Activated T-helper 9 cell treated with anti-CD3 and anti-CD28 coated beads, Interleukin-2, amount 50 U/mL, for 16 hours (primary cell): ENCODE data around the gene HBG1.
"Not testable (repeated sequence)": the region's sequence is repeated elsewhere in the genome, so short reads cannot be mapped to it uniquely, and the experiment has no call there.

ENCODE experiments used
- DNase-seq: peaks from one replicate; pipeline ENCODE4 v3.0.0-alpha.2; 2020; ENCODE audit warnings: low read depth

Gene HBG1

DNA sequence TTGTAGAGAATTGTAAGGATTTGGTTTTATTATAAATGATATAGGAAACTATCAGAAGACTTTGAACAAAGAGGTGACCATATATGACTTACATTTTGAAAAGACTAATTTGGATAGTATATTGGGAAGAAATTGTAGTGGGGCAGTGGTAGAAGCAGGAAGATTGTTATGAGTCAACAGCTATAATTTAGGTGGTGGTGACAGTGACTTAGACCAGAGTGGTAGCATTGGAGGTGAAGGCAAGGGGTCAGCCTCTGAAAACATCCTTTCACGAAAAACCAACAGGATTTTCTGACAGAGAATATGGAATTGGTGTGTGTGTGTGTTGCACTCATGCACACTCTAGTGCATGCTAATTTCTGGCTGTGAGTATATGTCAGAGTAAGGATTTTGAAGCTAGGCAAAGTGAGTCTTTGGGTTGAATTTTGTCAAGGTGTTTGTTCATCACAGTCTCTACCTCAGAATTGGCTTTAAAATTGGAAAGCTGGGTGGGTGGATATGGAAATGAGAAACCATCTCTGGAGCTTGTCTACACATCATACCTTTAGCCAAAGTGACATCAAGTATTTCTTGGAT lies 28.2 kb upstream of the HBG1 start:
- DNase-seq = no peak

DNA sequence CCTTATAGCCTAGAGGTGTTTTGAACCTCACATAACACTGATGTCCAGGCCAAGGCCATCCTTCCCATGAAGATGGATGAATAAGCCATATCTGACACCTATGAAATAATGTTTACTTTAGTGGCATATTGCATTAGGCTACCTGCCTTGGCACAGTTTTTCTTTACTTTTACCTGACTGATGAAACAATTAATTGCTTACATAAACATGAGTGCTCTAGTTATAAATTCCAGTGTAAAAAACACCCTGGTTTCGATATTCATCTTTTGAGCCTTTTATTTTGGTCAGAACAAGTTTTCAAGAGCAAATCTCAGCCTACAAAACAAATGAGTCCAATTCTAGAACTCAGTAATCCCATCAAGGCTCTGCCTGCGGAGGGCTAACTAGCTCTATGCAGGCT lies 27.0 kb upstream of the HBG1 start:
- no peak for DNase-seq

DNA sequence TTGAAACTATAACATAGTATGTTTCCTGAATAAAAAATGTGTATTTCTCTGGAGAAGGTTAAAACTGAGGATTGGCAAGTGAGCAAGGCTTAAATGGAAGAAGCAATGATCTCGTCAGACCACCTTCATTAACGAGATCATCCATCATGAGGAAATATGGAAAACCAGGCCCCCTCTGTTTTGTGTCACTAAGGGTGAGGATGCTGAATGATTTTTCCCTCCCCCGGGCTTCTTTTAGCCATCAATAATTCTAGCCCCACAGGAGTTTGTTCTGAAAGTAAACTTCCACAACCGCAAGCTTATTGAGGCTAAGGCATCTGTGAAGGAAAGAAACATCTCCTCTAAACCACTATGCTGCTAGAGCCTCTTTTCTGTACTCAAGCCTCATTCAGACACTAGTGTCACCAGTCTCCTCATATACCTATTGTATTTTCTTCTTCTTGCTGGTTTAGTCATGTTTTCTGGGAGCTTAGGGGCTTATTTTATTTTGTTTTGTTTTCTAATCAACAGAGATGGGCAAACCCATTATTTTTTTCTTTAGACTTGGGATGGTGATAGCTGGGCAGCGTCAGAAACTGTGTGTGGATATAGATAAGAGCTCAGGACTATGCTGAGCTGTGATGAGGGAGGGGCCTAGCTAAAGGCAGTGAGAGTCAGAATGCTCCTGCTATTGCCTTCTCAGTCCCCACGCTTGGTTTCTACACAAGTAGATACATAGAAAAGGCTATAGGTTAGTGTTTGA lies 25.9 kb upstream of the HBG1 start:
- no peak for DNase-seq

DNA sequence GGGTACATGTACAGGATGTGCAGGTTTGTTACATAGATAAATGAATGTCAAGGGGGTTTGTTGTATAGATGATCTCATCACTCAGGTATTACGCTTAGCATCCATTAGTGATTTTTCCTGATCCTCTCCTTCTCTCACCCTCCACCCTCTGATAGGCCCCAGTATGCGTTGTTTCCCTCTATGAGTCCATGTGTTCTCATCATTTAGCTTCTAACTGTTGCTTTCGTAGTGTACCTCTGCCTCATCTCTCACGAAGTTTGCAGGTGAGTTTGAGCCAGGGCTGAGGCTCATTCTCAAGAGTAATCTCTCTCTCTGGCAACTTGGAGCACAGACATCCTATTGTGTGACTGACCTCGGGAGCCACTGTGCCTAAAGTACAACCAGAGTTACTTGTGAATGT lies 24.7 kb upstream of the HBG1 start:
- DNase-seq = no peak

DNA sequence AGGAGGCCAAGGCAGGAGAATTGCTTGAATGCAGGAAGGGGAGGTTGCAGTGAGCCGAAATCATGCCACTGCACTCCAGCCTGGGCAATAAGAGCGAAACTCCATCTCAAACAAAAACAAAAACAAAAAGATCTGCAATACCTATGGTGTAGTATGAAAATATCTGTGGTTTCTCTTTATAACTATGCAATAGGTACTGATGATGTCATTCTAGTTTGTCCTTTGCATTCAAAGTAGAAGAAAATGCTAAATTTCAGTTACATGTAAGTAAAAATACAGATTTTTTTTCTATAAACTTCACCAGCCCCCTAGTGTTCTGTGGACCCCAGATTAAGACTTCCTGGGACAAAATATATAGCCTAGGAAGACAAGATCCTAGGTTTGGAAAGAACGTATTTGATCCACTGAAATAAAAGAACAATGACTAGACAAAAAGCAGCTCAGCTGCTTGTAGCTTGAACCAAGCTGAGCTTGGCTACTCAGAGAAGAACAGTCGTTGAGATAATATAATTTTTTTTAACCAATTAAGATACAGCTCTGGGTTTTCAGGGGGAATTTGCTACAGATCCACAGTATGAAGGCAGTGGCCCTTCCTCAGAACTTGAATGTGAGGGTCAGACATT lies 22.8 kb upstream of the HBG1 start:
- no peak for DNase-seq

DNA sequence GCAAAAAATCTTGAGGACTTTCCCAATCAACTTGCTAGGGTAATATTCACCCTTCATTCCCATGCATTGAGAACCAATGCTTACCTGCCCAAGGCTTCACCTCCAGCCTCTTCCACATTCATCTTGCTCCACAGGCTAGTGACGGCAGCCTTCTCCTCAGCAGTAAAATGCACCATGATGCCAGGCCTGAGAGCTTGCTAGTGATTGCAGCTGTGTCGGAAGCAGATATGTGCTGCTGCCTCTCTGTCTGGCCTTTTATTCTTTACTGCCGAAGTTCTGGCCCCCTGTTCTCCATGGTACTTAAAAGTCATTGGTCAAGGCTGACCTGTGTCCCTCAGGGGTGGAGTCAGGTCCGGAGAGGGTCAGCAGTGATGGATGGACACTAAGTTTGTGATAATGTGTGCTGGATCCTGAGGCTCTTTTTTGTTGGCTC lies 20.1 kb upstream of the HBG1 start, which contains the start of gene HBE1:
TSS of gene HBE1 (minus strand) at position 231 of the 433 bp plus-strand sequence. CDS start at position 176, 55 bp downstream.
- no peak for DNase-seq

DNA sequence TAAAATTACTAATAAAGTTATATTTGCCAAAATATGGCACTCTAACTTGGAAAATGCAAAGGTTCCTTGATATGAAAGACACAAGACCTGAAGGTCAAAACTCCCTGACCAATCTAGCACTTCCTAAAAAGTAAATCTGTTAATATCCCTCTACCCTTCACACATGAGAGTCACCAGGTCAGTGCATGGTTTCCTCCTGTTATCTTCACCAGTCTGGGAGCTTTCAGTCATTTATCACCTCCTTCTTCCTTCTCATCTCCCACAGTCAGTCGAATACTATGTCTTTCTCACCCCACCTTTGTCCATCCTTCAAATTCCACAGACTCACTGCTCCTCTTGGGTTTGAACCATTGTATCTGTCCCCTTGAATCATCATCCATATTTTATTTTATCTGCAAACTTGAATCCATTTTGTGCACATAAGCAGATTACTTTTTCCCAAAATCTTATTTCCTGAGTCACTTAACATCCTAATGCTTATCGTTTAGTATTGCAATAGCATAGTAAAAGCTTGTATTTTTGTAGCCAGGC lies 17.4 kb upstream of the HBG1 start:
- DNase-seq = no peak

DNA sequence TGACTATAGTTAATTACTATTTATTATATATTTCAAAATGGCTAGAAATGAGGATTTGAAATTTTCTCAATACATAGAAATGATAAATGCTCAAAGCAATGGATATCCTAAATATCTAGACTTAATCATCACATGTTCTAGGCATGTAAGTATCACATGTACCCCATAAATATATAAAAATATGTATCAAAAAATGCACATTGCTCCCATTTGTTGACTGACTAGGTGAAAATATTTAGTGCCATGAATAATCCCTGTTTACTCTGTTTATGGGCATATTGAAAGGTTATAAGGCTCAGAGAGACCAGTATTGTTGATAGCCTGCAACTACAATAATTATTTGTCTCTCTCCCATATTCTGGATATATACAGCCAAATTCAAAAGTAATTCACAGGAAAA lies 17.0 kb upstream of the HBG1 start:
- no peak for DNase-seq

DNA sequence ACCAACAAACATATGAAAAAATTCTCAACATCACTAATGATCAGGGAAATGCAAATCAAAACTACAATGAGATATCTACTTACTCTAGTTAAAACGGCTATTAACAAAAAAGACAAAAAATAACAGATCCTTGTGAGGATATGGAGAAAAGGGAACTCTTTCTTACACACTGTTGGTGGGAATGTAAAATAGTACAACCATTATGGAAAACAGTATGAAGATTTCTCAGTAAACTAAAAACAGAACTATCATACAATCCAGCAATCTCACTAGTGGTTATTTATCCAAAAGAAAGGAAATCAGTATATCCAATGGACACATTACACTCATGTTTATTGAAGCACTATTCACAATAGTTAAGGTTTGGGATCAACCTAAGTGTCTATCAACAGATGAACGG lies 16.2 kb upstream of the HBG1 start:
- no peak for DNase-seq

DNA sequence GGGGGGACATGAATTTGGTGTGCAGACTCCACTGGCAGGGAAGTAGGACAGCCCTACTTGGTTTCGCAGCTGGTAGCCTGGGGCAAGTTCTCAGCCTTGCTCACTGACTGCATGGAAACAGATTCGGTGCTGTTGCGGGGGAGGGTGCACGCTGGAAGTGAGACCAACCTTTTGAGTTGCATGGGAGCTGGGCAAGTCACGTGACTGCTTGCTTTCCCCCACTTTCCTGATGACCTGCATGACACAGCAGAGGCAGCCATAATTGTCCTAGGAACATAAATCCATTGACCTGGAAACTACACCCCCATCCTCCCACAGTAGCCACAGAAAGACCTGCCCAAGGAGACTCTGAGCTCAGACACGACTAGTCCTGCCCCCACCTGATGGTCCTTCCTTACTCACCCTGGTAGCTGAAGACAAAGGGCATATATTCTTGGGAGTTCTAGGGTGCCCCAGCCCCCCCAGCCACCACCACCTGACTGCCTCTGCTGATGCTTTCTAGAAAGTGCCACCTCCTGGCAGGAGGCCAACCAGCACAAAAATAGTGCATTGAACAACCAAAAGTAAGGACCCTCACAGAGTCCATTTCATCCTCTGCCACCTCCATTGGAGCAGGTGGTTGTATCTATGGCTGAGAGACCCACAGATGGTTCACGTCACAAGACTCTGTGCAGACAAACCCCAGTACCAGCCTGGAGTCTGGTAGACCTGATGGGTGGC lies 9.0 kb upstream of the HBG1 start:
- DNase-seq = no peak

DNA sequence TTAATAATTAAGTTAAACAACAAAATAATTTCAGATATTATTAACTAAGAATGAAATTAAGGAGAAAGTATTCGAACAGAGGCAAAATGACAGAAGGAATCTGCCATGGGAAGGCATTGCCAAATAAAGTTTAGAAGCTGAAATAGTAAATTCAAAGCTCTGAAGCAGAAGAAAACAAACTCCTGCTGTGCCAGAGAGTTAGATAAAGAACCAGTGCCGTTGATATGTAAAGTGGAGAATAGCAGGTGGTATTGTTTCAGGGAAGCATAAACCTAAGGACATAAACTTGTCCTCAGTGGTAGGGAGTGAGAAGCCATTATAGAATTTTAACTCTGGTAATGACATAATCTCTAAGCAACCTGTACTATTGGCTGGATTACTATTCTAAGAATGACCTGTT lies 7.6 kb upstream of the HBG1 start:
- DNase-seq = no peak

DNA sequence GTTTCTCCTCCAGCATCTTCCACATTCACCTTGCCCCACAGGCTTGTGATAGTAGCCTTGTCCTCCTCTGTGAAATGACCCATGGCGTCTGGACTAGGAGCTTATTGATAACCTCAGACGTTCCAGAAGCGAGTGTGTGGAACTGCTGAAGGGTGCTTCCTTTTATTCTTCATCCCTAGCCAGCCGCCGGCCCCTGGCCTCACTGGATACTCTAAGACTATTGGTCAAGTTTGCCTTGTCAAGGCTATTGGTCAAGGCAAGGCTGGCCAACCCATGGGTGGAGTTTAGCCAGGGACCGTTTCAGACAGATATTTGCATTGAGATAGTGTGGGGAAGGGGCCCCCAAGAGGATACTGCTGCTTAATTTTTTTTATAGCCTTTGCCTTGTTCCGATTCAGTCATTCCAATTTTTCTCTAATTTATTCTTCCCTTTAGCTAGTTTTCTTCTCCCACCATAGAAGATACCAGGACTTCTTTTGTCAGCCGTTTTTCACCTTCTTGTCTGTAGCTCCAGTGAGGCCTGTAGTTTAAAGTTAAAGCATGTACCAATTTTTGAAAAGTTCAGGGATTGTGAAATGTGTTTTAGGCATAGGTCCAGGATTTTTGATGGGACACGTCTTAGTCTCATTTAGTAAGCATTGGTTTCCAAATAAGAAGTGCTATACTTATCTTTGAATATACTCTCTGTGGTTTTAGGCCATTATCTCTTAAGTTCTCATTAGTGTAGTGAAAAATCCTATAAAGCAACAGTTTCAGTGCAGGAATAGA lies 5.2 kb upstream of the HBG1 start, which contains the start of gene HBG2:
TSS of gene HBG2 (minus strand) at position 136 of the 768 bp plus-strand sequence. CDS start at position 83, 53 bp downstream.
- DNase-seq = not testable (repeated sequence)

DNA sequence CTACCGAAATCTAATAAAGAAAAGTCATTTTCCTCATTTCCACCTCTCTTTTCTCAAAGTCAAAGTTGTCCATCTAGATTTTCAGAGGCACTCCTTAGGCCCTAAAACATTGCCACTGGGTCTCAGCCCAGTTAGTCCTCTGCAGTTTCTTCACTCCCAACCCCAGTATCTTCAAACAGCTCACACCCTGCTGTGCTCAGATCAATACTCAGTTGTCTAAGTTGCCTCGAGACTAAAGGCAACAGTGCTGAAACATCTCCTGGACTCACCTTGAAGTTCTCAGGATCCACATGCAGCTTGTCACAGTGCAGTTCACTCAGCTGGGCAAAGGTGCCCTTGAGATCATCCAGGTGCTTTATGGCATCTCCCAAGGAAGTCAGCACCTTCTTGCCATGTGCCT lies 4.4 kb upstream of the HBG1 start:
- DNase-seq = not testable (repeated sequence)

DNA sequence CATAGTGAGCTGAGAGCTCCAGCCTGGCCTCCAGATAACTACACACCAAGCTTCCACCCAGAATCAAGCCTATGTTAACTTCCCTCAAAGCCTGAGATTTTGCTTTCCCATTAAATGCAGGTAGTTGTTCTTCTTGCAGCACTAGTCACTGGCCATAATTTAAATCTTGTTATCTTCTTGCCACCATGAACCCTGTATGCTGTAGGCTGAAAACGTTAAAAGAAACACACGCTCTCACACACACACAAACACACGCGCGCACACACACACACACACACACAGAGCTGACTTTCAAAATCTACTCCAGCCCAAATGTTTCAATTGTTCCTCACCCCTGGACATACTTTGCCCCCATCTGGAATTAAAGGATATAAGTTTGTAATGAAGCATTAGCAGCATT lies 3.8 kb upstream of the HBG1 start:
- DNase-seq = not testable (repeated sequence)

DNA sequence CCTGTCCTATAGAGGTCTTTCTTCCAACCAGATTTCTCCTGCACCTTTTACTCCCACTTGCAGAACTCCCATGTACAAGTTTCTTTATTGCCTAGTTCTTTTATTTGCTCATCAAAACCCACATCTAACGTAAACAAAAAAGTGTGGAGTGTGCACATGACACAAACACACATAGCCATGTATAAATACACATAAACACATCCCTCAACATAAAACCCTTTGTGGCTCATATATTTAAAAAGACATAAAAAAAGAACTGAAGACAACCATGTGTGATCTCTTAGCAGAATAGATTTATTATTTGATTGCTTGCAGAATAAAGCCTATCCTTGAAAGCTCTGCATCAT lies 3.2 kb upstream of the HBG1 start:
- no peak for DNase-seq

DNA sequence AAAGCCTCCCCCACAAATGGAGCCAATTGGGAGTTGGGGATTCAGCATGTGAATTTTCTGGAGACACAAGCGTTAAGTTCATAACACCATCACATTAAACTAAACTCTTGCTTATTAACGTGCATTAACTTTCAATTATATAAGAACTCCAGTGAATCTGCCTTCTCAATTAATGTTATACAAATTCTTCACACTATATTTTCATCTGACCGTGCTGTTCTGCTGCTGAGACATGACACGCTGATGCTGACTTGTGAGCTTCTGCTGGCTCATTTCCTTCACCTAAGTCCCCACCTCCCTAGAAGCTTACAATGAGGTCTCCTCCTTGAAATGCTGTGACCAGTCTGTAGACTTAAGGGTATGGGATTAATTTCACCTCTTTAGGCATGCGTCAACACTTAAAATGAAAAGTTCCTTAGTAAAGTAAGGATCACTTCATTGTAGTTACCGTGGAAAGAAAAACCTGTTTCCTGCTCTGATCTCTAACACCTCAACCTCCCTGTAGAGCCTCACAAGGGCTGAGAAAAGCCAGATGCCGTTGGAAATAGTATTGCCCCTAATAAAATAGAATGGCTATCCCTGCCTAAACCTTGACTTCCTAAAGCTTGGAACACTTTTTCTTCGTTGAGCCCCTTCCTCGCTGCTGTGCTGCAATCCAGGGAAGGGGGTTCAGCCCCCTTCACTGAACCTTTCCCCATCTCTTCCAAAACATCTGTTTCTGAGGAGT lies 2.7 kb upstream of the HBG1 start:
- DNase-seq = no peak

DNA sequence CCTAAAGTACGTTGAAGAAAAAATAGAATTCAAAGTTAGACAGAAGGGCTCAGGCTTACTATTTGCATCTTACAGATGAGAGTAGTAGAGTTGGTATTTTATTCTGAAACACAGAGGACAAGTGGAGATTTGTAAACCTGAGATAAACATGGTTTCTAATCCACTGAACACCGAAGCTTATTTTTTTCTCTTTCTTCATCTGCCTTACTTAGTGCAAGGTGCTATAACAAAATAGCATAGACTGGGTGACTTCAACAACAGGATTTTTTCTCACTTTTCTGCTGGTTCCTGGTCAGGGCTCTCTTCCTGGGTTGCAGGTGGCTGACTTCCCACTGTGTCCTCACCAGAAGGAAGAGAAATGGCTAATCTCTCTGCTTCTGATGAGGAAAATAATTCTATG lies 2.1 kb upstream of the HBG1 start:
- DNase-seq = no peak

DNA sequence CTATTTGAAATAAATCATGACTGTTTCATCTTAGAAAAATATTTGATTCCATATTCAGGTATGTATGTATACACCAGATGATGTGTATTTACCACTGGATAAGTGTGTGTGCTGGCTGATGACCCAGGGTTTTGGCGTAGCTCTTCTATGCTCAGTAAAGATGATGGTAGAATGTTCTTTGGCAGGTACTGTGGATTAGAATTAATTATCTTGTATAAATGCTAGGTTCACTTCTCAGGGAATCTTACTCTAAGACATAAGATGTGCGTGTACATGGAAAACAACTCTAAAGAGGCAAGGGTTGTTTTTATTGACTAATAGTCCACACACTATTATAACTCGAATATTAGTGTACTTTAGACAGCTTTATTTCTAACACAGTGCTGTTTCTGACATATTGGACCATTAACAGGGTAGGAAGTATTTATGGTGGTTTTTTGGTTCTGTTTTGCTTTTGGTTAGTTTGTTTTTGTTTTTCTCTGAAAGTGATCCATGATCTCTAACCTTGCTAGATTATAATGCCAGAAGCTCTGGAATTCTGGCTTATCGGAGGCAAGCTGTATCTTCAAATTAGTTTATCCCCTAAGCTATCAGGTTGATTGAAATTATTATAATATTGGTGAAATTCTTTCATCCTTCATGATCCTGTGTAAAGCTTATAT lies 1.0 kb upstream of the HBG1 start:
- DNase-seq = no peak

DNA sequence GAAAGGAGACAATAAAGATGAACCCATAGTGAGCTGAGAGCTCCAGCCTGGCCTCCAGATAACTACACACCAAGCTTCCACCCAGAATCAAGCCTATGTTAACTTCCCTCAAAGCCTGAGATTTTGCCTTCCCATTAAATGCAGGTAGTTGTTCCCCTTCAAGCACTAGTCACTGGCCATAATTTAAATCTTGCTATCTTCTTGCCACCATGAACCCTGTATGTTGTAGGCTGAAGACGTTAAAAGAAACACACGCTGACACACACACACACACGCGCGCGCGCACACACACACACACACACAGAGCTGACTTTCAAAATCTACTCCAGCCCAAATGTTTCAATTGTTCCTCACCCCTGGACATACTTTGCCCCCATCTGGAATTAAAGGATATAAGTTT lies 1.2 kb downstream of the HBG1 start:
- not testable (repeated sequence) for DNase-seq

DNA sequence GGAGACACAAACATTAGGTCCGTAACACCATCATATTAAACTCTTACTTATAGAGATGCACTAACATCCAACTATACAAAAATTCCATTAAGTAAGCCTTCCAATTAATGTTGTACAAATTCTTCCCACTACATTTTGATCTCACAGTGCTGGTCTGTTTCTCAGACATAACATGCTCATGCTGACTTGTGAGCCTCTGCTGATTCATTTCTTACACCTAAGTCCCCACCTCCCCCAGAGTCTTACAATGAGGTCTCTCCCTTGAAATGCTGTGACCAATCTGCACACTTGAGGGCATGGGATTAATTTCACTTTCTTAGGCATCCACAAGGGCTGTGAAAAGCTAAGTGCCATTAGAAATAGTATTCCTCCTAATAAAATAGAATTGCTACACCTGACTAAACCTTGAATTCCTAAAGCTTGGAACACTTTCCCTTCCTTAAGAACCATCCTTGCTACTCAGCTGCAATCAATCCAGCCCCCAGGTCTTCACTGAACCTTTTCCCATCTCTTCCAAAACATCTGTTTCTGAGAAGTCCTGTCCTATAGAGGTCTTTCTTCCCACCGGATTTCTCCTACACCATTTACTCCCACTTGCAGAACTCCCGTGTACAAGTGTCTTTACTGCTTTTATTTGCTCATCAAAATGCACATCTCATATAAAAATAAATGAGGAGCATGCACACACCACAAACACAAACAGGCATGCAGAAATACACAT lies 2.0 kb downstream of the HBG1 start:
- no peak for DNase-seq
